ENCODE data around the gene NUTF2.

The NUTF2 gene

GRCh38 chr16:67841816-67842508, 4.8 kb upstream of the NUTF2 start, which contains the start of gene THAP11:
THAP11 (plus strand) TSS chr16:67842320; CDS start chr16:67842555, 235 bp downstream.
- peak; percentile 87 for TF ChIP-seq CTCF (IDR thresholded peaks at IDR 0.05; ENCODE audit: low read depth, low read length, missing control alignments)
- H3K27me3 ChIP-seq (replicated peaks), result no peaks in the 10 kb centered on the region

GRCh38 chr16:67842509-67843342, 4.0 kb upstream of the NUTF2 start:
- H3K27me3 ChIP-seq (replicated peaks), result no peaks in the 10 kb centered on the region
- peak; percentile 41 for DNase-seq
- H3K4me3 ChIP-seq (ENCODE audit: low read depth, low read length), result peak overlapping the region; percentile 95
- H3K36me3 ChIP-seq (replicated peaks), result no peaks in the 10 kb centered on the region
- in situ Hi-C loops (cut with HindIII; ENCODE audit: low pct_ligation_motif_present, low sequenced_read_pairs), result no loop called here
- TF ChIP-seq CTCF (IDR thresholded peaks at IDR 0.05; ENCODE audit: low read depth, low read length, missing control alignments), result peak; percentile 61
- peak overlapping the region; percentile 96 for H3K27ac ChIP-seq

More at GRCh38 chr16:67841816-67842508, 4.8 kb upstream of the NUTF2 start, which contains the start of gene THAP11:
- DNase-seq, result peak; percentile 87
- peak within 1 kb of the TSS; percentile 95 for H3K4me3 ChIP-seq (ENCODE audit: low read depth, low read length)
- in situ Hi-C loops (cut with HindIII; ENCODE audit: low pct_ligation_motif_present, low sequenced_read_pairs), result no loop called here
- no peaks in the 10 kb centered on the region for H3K36me3 ChIP-seq (replicated peaks)
- H3K27ac ChIP-seq, result peak within 1 kb of the TSS; percentile 96

- TF ChIP-seq CTCF (IDR thresholded peaks at IDR 0.05; ENCODE audit: low read depth, low read length, missing control alignments), result no peak
- DNase-seq, result no peak
Measured at GRCh38 chr16:67843343-67843765, 3.4 kb upstream of the NUTF2 start.

GRCh38 chr16:67844497-67844896, 2.2 kb upstream of the NUTF2 start:
- no peak for TF ChIP-seq CTCF (IDR thresholded peaks at IDR 0.05; ENCODE audit: low read depth, low read length, missing control alignments)
- Histone ChIP-seq H3K36me3 (replicated peaks) (no peaks in the 10 kb centered on the region), H3K27me3 (replicated peaks) (no peaks in the 10 kb centered on the region), H3K27ac (no peak overlapping the region), H3K4me3 (ENCODE audit: low read depth, low read length) (no peak overlapping the region)
- no peak for DNase-seq
- in situ Hi-C loops (cut with HindIII; ENCODE audit: low pct_ligation_motif_present, low sequenced_read_pairs), result no loop called here

More at GRCh38 chr16:67843343-67843765, 3.4 kb upstream of the NUTF2 start:
- no peaks in the 10 kb centered on the region for H3K27me3 ChIP-seq (replicated peaks)
- peak overlapping the region; percentile 96 for H3K27ac ChIP-seq
- peak overlapping the region; percentile 95 for H3K4me3 ChIP-seq (ENCODE audit: low read depth, low read length)
- no peaks in the 10 kb centered on the region for H3K36me3 ChIP-seq (replicated peaks)
- in situ Hi-C loops (cut with HindIII; ENCODE audit: low pct_ligation_motif_present, low sequenced_read_pairs), result no loop called here

GRCh38 chr16:67845291-67846062, 1.3 kb upstream of the NUTF2 start:
- H3K4me3 ChIP-seq (ENCODE audit: low read depth, low read length), result peak overlapping the region; percentile 91
- no peaks in the 10 kb centered on the region for H3K36me3 ChIP-seq (replicated peaks)
- H3K27me3 ChIP-seq (replicated peaks), result no peaks in the 10 kb centered on the region
- H3K27ac ChIP-seq, result peak overlapping the region; percentile 83
- in situ Hi-C loops (cut with HindIII; ENCODE audit: low pct_ligation_motif_present, low sequenced_read_pairs), result no loop called here
- no peak for DNase-seq
- TF ChIP-seq CTCF (IDR thresholded peaks at IDR 0.05; ENCODE audit: low read depth, low read length, missing control alignments), result no peak
